ENCODE data around the gene LAD1.

- TF ChIP-seq CTCF (IDR thresholded peaks at IDR 0.05 in 2 of 3, conservative IDR thresholded peaks at IDR 0.05 in 1 of 3; ENCODE audit: insufficient read depth in 2 of 3, low read depth in 1 of 3, low read length in 3 of 3) (no peak), EP300 (IDR thresholded peaks at IDR 0.05; ENCODE audit: low read length) (no peak)
- TF ChIP-seq, protein P1, sequence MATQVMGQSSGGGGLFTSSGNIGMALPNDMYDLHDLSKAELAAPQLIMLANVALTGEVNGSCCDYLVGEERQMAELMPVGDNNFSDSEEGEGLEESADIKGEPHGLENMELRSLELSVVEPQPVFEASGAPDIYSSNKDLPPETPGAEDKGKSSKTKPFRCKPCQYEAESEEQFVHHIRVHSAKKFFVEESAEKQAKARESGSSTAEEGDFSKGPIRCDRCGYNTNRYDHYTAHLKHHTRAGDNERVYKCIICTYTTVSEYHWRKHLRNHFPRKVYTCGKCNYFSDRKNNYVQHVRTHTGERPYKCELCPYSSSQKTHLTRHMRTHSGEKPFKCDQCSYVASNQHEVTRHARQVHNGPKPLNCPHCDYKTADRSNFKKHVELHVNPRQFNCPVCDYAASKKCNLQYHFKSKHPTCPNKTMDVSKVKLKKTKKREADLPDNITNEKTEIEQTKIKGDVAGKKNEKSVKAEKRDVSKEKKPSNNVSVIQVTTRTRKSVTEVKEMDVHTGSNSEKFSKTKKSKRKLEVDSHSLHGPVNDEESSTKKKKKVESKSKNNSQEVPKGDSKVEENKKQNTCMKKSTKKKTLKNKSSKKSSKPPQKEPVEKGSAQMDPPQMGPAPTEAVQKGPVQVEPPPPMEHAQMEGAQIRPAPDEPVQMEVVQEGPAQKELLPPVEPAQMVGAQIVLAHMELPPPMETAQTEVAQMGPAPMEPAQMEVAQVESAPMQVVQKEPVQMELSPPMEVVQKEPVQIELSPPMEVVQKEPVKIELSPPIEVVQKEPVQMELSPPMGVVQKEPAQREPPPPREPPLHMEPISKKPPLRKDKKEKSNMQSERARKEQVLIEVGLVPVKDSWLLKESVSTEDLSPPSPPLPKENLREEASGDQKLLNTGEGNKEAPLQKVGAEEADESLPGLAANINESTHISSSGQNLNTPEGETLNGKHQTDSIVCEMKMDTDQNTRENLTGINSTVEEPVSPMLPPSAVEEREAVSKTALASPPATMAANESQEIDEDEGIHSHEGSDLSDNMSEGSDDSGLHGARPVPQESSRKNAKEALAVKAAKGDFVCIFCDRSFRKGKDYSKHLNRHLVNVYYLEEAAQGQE (IDR thresholded peaks at IDR 0.05; ENCODE audit: borderline replicate concordance): no peak
- TF ChIP-seq, protein P1 (CRISPR knock-in tag; IDR thresholded peaks at IDR 0.05; ENCODE audit: low read depth): no peak
- TF ChIP-seq, protein P2, sequence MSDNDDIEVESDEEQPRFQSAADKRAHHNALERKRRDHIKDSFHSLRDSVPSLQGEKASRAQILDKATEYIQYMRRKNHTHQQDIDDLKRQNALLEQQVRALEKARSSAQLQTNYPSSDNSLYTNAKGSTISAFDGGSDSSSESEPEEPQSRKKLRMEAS (CRISPR knock-in tag; IDR thresholded peaks at IDR 0.05): no peak
These were observed 31.7 kb upstream of the LAD1 start for GRCh38 chr1:201430776-201431175.

Measured in K562 (cell line).